Fibroblast of lung (primary cell): ENCODE data around the gene SNX3.

Experiments
- CTCF ChIP-seq, 2 donors: IDR thresholded peaks in 1 of 2; conservative IDR thresholded peaks in 1 of 2; 1 replicate in 1 of 2; 2 replicates in 1 of 2; pipeline ENCODE4 v1.5.1; 2011 to 2012; ENCODE audit warnings: low read length in 2 of 2, control low read depth in 1 of 2, inconsistent platforms in 1 of 2, low read depth in 1 of 2, mild to moderate bottlenecking in 1 of 2
- EZH2 ChIP-seq: IDR thresholded peaks from 2 replicates; pipeline ENCODE4 v1.5.1; 2012; ENCODE audit warnings: low read length, control low read depth, mild to moderate bottlenecking; ENCODE audit errors: missing control alignments

GRCh38 chr6:108236791-108237190 is 24.0 kb downstream of the SNX3 start:
- no peak for TF ChIP-seq CTCF (conservative IDR thresholded peaks at IDR 0.05 in 1 of 2, IDR thresholded peaks at IDR 0.05 in 1 of 2; ENCODE audit: low read depth in 1 of 2, low read length in 2 of 2)
- no peak for TF ChIP-seq EZH2
